ENCODE results near the gene PPP1CC. TPM values are rescaled to one million over a fixed set of nuclear protein-coding genes. Genes with fewer than 3 reads are reported as not detected.

The PPP1CC gene
- total and polyA plus RNA-seq, 3 donors from 2014 or later, result 143 to 323 (median 160) TPM

GRCh38 chr12:110744151-110744571, 1.5 kb upstream of the PPP1CC start:
- H3K27ac ChIP-seq, result no peak overlapping the region
- TF ChIP-seq, protein P1, sequence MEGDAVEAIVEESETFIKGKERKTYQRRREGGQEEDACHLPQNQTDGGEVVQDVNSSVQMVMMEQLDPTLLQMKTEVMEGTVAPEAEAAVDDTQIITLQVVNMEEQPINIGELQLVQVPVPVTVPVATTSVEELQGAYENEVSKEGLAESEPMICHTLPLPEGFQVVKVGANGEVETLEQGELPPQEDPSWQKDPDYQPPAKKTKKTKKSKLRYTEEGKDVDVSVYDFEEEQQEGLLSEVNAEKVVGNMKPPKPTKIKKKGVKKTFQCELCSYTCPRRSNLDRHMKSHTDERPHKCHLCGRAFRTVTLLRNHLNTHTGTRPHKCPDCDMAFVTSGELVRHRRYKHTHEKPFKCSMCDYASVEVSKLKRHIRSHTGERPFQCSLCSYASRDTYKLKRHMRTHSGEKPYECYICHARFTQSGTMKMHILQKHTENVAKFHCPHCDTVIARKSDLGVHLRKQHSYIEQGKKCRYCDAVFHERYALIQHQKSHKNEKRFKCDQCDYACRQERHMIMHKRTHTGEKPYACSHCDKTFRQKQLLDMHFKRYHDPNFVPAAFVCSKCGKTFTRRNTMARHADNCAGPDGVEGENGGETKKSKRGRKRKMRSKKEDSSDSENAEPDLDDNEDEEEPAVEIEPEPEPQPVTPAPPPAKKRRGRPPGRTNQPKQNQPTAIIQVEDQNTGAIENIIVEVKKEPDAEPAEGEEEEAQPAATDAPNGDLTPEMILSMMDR (IDR thresholded peaks at IDR 0.05), result no peak
- TF ChIP-seq POLR2A (IDR thresholded peaks at IDR 0.05), result no peak
- WGBS, 2 donors, result 43 to 49% methylated on average over 4 of the region's 4 CpGs
- H3K4me1 ChIP-seq, result peaks cover 19% of the 10 kb centered on the region
- no peaks in the 10 kb centered on the region for H3K36me3 ChIP-seq (ENCODE audit: low read depth, missing control alignments)
- no peak for DNase-seq
- H3K4me3 ChIP-seq, result no peak overlapping the region
- intact Hi-C loops (cut with DNase I; ENCODE audit: low total_unique reads), result no loop called here
- H3K27me3 ChIP-seq, result no peaks in the 10 kb centered on the region
- no peaks in the 10 kb centered on the region for H3K9me3 ChIP-seq

- 11 to 16% methylated on average over 25 to 26 of the region's 26 CpGs for WGBS, 2 donors
- peak; percentile 41 for DNase-seq
- Histone ChIP-seq H3K9me3 (no peaks in the 10 kb centered on the region), H3K36me3 (ENCODE audit: low read depth, missing control alignments) (no peaks in the 10 kb centered on the region), H3K4me1 (peaks cover 24% of the 10 kb centered on the region), H3K27me3 (no peaks in the 10 kb centered on the region), H3K27ac (peak overlapping the region in 1 of 2 donors; percentile 44), H3K4me3 (peak overlapping the region; percentile 99 to 100)
- intact Hi-C loops (cut with DNase I; ENCODE audit: low total_unique reads), result no loop called here
- TF ChIP-seq, protein P1 (IDR thresholded peaks at IDR 0.05), result no peak
- TF ChIP-seq POLR2A (IDR thresholded peaks at IDR 0.05), result no peak
Observed at GRCh38 chr12:110743571-110744093, 941 bp upstream of the PPP1CC start.

DNA sequence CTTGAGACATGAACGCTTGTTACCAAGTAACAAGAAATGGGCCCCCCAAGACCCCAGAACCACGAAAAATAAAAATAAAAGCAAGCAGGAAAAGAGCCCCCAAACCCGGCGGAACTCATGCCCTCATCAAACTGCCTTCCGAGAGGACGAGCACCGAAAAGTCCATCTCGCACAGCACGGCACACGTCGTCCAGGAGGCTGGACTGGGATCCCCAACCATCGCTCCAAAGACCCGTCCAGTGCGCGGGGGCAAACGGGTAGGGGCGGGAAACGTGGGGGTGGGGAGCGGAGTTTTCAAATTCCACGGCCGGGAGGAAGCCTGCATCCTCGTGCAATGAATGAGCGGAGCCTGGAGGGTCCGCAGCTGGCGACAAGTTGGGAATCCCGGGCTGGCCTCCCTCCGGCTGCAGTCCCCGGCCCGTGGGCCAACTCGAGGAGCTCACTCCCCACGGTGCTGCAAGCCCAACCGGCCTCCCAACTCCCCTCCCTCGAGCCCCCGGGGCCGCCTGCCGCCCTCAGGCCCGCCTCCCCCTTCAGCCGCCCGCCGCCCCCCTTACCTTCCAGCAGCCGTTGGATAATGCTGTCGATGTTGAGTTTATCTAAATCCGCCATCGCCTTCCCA, 484 bp downstream of the PPP1CC start:
- 1% methylated on average over 31 to 44 of the region's 44 CpGs for WGBS, 2 donors
- peak overlapping the region; percentile 89 to 95 for H3K27ac ChIP-seq

DNA sequence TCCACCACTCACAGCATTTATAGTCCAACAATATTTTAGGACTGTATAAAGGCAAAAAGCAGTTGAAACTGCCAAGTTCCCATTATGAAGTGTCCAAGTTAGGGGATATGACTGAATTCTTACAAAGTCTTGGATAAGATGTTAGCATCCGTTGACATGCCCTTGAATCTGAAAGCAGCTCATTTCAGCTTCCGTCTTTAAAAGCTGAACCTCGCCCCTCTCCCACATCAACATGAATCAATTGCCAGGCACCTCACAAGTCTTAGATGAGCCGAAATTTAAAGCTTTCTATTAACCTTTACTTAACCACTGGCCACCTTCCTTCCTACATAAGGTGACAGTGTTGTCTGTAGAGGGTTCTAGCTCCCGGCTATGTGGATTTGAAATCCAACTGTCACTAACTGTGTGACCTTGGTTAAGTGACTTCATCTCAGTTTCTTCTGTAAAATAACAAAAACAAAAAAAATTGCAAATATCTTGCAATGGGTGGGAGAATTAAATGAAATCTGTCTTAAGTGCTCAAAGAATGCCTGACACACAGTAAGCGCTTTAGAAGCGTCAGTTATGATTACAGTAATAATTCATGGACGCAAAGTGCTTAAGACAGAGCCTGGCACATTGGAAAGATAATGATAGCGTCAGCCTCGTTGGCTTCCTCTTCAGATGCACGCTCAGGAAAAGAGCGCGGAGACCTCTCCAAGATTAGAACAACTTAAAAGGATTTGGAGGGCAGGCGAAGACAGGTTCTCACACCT, 1.2 kb downstream of the PPP1CC start:
- Histone ChIP-seq H3K4me1 (peaks cover 28% of the 10 kb centered on the region), H3K27me3 (no peaks in the 10 kb centered on the region), H3K9me3 (no peaks in the 10 kb centered on the region), H3K4me3 (peak overlapping the region; percentile 99 to 100), H3K36me3 (ENCODE audit: low read depth, missing control alignments) (no peaks in the 10 kb centered on the region), H3K27ac (peak overlapping the region; percentile 89 to 95)
- 0 to 1% methylated on average over 14 of the region's 14 CpGs for WGBS, 2 donors
- peak; percentile 43 for DNase-seq
- intact Hi-C loops (cut with DNase I; ENCODE audit: low total_unique reads), result no loop called here
- TF ChIP-seq POLR2A (IDR thresholded peaks at IDR 0.05), result no peak
- TF ChIP-seq, protein P1 (IDR thresholded peaks at IDR 0.05), result no peak

More for the DNA sequence above, 484 bp downstream of the PPP1CC start:
- intact Hi-C loops (cut with DNase I; ENCODE audit: low total_unique reads), result no loop called here
- Histone ChIP-seq H3K9me3 (no peaks in the 10 kb centered on the region), H3K27me3 (no peaks in the 10 kb centered on the region), H3K4me1 (peaks cover 28% of the 10 kb centered on the region), H3K36me3 (ENCODE audit: low read depth, missing control alignments) (no peaks in the 10 kb centered on the region), H3K4me3 (peak overlapping the region; percentile 99 to 100)
- peak; percentile 34 for DNase-seq
- no peak for TF ChIP-seq POLR2A (IDR thresholded peaks at IDR 0.05)
- TF ChIP-seq, protein P1 (IDR thresholded peaks at IDR 0.05), result no peak

Data from testis (tissue), 3 donors.